HT1080 (cell line): Measurements from ENCODE around the gene PNKP. TPM values are rescaled to one million over a fixed set of nuclear protein-coding genes. Genes with fewer than 3 reads are reported as not detected.
"Not testable (repeated sequence)": the region's sequence is repeated elsewhere in the genome, so short reads cannot be mapped to it uniquely, and the experiment has no call there.

ENCODE experiments used
- DNase-seq: peaks from one replicate; pipeline ENCODE4 v3.0.0-alpha.2; 2015; ENCODE audit warnings: low read depth
- small RNA-seq: library from RNA; depleted of rRNA; stranded (forward); fragments of <200 nt; gene quantifications from one replicate; pipeline ENCODE3, GENCODE V24; 2014
- total RNA-seq: library from RNA; depleted of rRNA; stranded (reverse); fragments of >200 nt; shearing (Covaris generic); gene quantifications from 2 replicates; pipeline ENCODE4 v1.2.3, GENCODE V29; 2014; rRNA removed

Gene PNKP
- total RNA-seq, 1 experiment from 2014 or later = 57.2 TPM

GRCh38 chr19:49823472-49823871, 43.9 kb downstream of the PNKP start:
- DNase-seq = no peak

GRCh38 chr19:49820125-49820524, 47.3 kb downstream of the PNKP start:
- DNase-seq = no peak

- DNase-seq = not testable (repeated sequence)
These were observed 47.8 kb downstream of the PNKP start for GRCh38 chr19:49819452-49820115.

- DNase-seq = no peak
These were observed 48.6 kb downstream of the PNKP start for GRCh38 chr19:49818649-49819370.

GRCh38 chr19:49817964-49818648, 49.3 kb downstream of the PNKP start, which contains the start of gene MED25:
TSS of gene MED25 (plus strand) at chr19:49818289. CDS start at chr19:49818342, 53 bp downstream.
- DNase-seq = peak; percentile 85

GRCh38 chr19:49816590-49816989, 50.8 kb downstream of the PNKP start:
- no peak for DNase-seq

- DNase-seq = no peak
These were observed 53.4 kb downstream of the PNKP start for GRCh38 chr19:49814010-49814409.

- peak; percentile 98 for DNase-seq
These were observed 54.1 kb downstream of the PNKP start, which contains the start of gene FUZ for GRCh38 chr19:49812997-49813861. TSS of gene FUZ (minus strand) at chr19:49813292. CDS start at chr19:49813106, 186 bp downstream.

GRCh38 chr19:49812452-49812996, 54.9 kb downstream of the PNKP start:
- no peak for DNase-seq

- DNase-seq = no peak
These were observed 56.0 kb downstream of the PNKP start for GRCh38 chr19:49811328-49811727.

Small RNAs within 50 kb of the gene (small RNA-seq; reads per million reads assigned to genes)
- gene MIR4749 = not detected

Other genes starting within 250 kb of the PNKP start
- 23.5 and 26.7 TPM in 2 replicates for gene RRAS, start 227.4 kb downstream of the PNKP start, total RNA-seq
- gene SCAF1, start 225.4 kb downstream of the PNKP start, total RNA-seq = 21.2 and 31.7 TPM in 2 replicates
- gene IRF3, start 201.7 kb downstream of the PNKP start, total RNA-seq = 55.9 and 62.7 TPM in 2 replicates
- gene BCL2L12, start 201.6 kb downstream of the PNKP start, total RNA-seq = 21.2 and 26.0 TPM in 2 replicates
- gene PRMT1, start 190.3 kb downstream of the PNKP start, total RNA-seq = 540 and 551 TPM in 2 replicates
- gene ADM5, start 178.0 kb downstream of the PNKP start, total RNA-seq = 9.6 and 11.1 TPM in 2 replicates
- 0.84 TPM in 1 of 2 replicates, not detected in the other for gene CPT1C, start 176.5 kb downstream of the PNKP start, total RNA-seq
- gene TSKS, start 104.3 kb downstream of the PNKP start, total RNA-seq = not detected in 2 replicates
- gene AP2A1, start 100.6 kb downstream of the PNKP start, total RNA-seq = 63.5 and 75.0 TPM in 2 replicates
- 69.5 and 72.2 TPM in 2 replicates for gene FUZ, start 54.3 kb downstream of the PNKP start, total RNA-seq
- 15.3 and 18.7 TPM in 2 replicates for gene MED25, start 49.3 kb downstream of the PNKP start, total RNA-seq
- 63.8 and 77.1 TPM in 2 replicates for gene PTOV1, start 16.4 kb downstream of the PNKP start, total RNA-seq
- 30.4 and 46.2 TPM in 2 replicates for gene AKT1S1, start 9.8 kb upstream of the PNKP start, total RNA-seq
- 5.5 and 9.8 TPM in 2 replicates for gene TBC1D17, start 10.1 kb upstream of the PNKP start, total RNA-seq
- gene IL4I1, start 29.3 kb upstream of the PNKP start, total RNA-seq = 0.13 and 0.24 TPM in 2 replicates
- 13.6 and 17.4 TPM in 2 replicates for gene ATF5, start 61.6 kb upstream of the PNKP start, total RNA-seq
- 72.9 and 91.9 TPM in 2 replicates for gene NUP62, start 61.9 kb upstream of the PNKP start, total RNA-seq
- gene SIGLEC11, start 93.6 kb upstream of the PNKP start, total RNA-seq = not detected in 2 replicates
- 18.9 and 20.9 TPM in 2 replicates for gene VRK3, start 157.8 kb upstream of the PNKP start, total RNA-seq
- gene ZNF473, start 158.4 kb upstream of the PNKP start, total RNA-seq = 10.1 and 10.4 TPM in 2 replicates